Common myeloid progenitor, CD34-positive (primary cell): ENCODE results near the gene CDC42BPA.
A peak's percentile ranks its signal among the peaks of the same experiment; 100 is the strongest.

Experiments used
- CTCF ChIA-PET: fragments of 350-600 bp; sonication (Branson Sonifier 250); formaldehyde crosslinking; loops from one replicate; lab custom pipeline; 2021; ENCODE audit warnings: antibody characterized with exemption; lab: Charles Lee
- POLR2A ChIA-PET: fragments of 350-600 bp; sonication (Branson Sonifier 250); formaldehyde crosslinking; loops from one replicate; lab custom pipeline; 2021; ENCODE audit warnings: antibody characterized with exemption; lab: Charles Lee
- DNase-seq, 3 donors: peaks; one replicate each; pipeline versions ENCODE4 v3.0.0 to v3.0.0-alpha.2; 2013
- H3K27ac ChIP-seq, 2 experiments: 1 replicate in 1 of 2; 2 replicates in 1 of 2; pipeline ENCODE4 v1.7.0; 2013; ENCODE audit warnings: inconsistent platforms in 2 of 2, low read length in 2 of 2, mild to moderate bottlenecking in 2 of 2, low read depth in 1 of 2, moderate library complexity in 1 of 2; ENCODE audit not compliant: severe bottlenecking in 2 of 2, insufficient read depth in 1 of 2, poor library complexity in 1 of 2
- H3K27me3 ChIP-seq, 5 experiments: replicated peaks in 2 of 5; 1 replicate in 3 of 5; 2 replicates in 2 of 5; pipeline versions ENCODE4 v1.6.1 to v1.7.0; 2013; ENCODE audit warnings: low read length in 4 of 5, mild to moderate bottlenecking in 2 of 5, moderate library complexity in 2 of 5, inconsistent platforms in 1 of 5; ENCODE audit not compliant: insufficient read depth in 5 of 5, control insufficient read depth in 4 of 5
- H3K36me3 ChIP-seq, 4 experiments: 1 replicate in 2 of 4; 2 replicates in 2 of 4; pipeline versions ENCODE4 v1.6.1 to v1.7.0; 2013; ENCODE audit warnings: low read length in 3 of 4, control low read depth in 1 of 4, mild to moderate bottlenecking in 1 of 4; ENCODE audit not compliant: control insufficient read depth in 4 of 4, insufficient read depth in 4 of 4
- H3K4me1 ChIP-seq, 4 experiments: 1 replicate in 3 of 4; 2 replicates in 1 of 4; pipeline versions ENCODE4 v1.6.1 to v1.7.1; 2013; ENCODE audit warnings: low read length in 3 of 4, mild to moderate bottlenecking in 3 of 4, control low read depth in 1 of 4, inconsistent platforms in 1 of 4, moderate library complexity in 1 of 4; ENCODE audit not compliant: control insufficient read depth in 4 of 4, insufficient read depth in 4 of 4; ENCODE audit errors: control extremely low read depth in 1 of 4
- H3K4me3 ChIP-seq, 7 experiments: 1 replicate in 4 of 7; 2 replicates in 3 of 7; pipeline versions ENCODE4 v1.5.1 to v1.7.0; 2013; ENCODE audit warnings: mild to moderate bottlenecking in 7 of 7, low read length in 6 of 7, moderate library complexity in 6 of 7, inconsistent platforms in 2 of 7, low read depth in 2 of 7, control low read depth in 1 of 7; ENCODE audit not compliant: insufficient read depth in 4 of 7, control insufficient read depth in 1 of 7; ENCODE audit errors: extremely low read depth in 1 of 7
- H3K9me3 ChIP-seq, 5 experiments: 1 replicate in 4 of 5; 2 replicates in 1 of 5; pipeline versions ENCODE4 v1.6.1 to v1.7.1; 2013; ENCODE audit warnings: low read length in 4 of 5, mild to moderate bottlenecking in 2 of 5, inconsistent platforms in 1 of 5, low read depth in 1 of 5, moderate library complexity in 1 of 5; ENCODE audit not compliant: control insufficient read depth in 4 of 5, insufficient read depth in 2 of 5; ENCODE audit errors: control extremely low read depth in 1 of 5
- WGBS: methylation state at CpG from one replicate; pipeline ENCODE4 v1.1.5; 2013; ENCODE audit not compliant: insufficient coverage; 5-methylcytosine and 5-hydroxymethylcytosine counted together

Gene CDC42BPA

DNA sequence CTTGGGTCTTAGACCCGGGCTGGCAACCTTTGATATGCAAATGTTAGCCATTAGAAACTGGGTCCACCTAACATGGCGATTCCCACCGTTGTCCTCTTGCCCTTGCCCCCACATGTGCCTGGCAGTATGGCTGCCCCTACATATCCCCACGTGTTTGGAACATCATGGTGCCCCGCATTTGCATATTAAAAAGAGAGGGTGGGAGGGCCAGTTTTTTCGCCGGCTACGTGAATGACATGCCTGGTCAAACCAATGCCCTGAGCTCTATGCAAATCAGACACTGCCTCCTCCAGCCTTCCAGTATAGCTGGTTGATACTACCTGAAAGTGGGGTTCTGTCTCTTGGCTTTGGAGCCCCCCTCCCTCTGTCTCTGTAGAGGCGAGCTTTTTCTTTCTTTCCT, 133.0 kb downstream of the CDC42BPA start:
- H3K9me3 ChIP-seq, result no peaks in the 10 kb centered on the region
- no peaks in the 10 kb centered on the region for H3K4me1 ChIP-seq
- WGBS, result 97% methylated on average over 6 of the region's 9 CpGs
- ChIA-PET CTCF (no interaction called here), POLR2A (no interaction called here)
- no peak overlapping the region for H3K4me3 ChIP-seq
- no peak overlapping the region for H3K27ac ChIP-seq
- no peaks in the 10 kb centered on the region for H3K27me3 ChIP-seq
- no peaks in the 10 kb centered on the region for H3K36me3 ChIP-seq
- DNase-seq, result no peak

DNA sequence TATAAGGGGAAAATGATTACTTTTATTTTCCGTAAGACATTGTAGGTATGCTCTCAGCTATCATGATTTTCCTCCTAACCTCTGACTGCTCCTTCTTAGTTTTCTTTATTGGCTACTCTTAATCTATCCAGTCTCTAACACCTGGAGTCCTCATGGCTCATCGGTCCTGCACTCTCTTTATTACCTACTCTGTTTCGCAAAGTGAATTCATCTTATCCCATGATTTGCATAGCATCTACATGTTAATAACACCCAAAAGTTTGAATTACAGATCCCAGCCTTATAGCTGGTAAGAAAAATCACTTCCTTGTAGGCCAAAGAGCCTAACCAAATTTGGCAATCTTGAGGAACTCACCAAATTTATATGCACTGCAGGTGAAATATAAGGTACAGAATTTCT, 136.3 kb downstream of the CDC42BPA start:
- no peaks in the 10 kb centered on the region for H3K27me3 ChIP-seq
- 100% methylated on average over 1 of the region's 3 CpGs for whole genome bisulfite sequencing
- no peaks in the 10 kb centered on the region for H3K4me1 ChIP-seq
- DNase-seq, result no peak
- CTCF ChIA-PET, result no interaction called here
- no peaks in the 10 kb centered on the region for H3K9me3 ChIP-seq
- no peak overlapping the region for H3K27ac ChIP-seq
- POLR2A ChIA-PET, result no interaction called here
- H3K4me3 ChIP-seq, result no peak overlapping the region
- no peaks in the 10 kb centered on the region for H3K36me3 ChIP-seq

DNA sequence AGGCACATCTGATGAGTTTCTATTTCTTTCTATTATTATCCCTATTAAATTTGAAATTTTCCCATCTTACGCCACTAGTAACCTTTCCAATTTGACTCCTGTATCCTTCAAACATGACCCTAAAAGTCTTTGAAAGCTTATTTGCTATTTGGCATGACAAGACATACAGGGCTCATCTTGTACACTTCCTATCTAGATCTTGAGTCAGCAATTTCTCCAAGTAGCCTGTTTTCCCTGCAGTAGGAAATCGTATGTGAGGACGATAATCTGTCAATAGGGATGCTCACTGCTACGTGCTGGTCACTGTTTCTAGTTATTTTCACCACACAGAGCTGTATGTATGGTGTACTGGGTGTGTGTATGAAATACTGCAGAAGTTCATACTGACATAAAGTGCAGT, 142.7 kb downstream of the CDC42BPA start:
- no peak for DNase-seq
- POLR2A ChIA-PET, result no interaction called here
- Histone ChIP-seq H3K27ac (no peak overlapping the region), H3K4me1 (no peaks in the 10 kb centered on the region), H3K36me3 (peaks cover 0 to 2% (median 0%) of the 10 kb centered on the region in 4 experiments), H3K9me3 (no peaks in the 10 kb centered on the region), H3K4me3 (no peak overlapping the region), H3K27me3 (no peaks in the 10 kb centered on the region)
- CTCF ChIA-PET, result no interaction called here
- WGBS, result 100% methylated on average over 3 of the region's 4 CpGs

DNA sequence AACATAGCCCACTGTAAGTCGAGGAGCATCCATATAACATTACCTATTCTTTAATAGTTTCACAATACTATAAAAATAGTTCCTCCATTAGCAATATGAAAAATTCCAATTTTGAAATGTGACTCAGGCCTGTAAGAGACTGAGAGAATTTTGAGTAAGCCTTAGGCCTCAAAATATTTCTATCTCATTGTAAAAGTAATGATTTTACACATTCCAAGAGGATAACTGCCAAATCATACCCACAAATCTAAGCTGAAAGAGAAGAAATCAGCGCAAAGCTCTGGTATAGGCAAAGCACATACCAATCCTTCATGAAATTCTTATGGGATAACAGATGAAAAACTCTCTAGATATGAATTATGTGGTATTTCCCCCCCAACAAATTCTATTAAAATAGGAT, 144.1 kb downstream of the CDC42BPA start:
- H3K27ac ChIP-seq, result no peak overlapping the region
- H3K36me3 ChIP-seq, result peaks cover 0 to 2% (median 0%) of the 10 kb centered on the region in 4 experiments
- no peaks in the 10 kb centered on the region for H3K4me1 ChIP-seq
- WGBS, result no CpG with 5 or more reads among the region's 2 CpGs
- H3K4me3 ChIP-seq, result no peak overlapping the region
- H3K9me3 ChIP-seq, result no peaks in the 10 kb centered on the region
- ChIA-PET CTCF (no interaction called here), POLR2A (no interaction called here)
- no peaks in the 10 kb centered on the region for H3K27me3 ChIP-seq
- DNase-seq, result no peak

DNA sequence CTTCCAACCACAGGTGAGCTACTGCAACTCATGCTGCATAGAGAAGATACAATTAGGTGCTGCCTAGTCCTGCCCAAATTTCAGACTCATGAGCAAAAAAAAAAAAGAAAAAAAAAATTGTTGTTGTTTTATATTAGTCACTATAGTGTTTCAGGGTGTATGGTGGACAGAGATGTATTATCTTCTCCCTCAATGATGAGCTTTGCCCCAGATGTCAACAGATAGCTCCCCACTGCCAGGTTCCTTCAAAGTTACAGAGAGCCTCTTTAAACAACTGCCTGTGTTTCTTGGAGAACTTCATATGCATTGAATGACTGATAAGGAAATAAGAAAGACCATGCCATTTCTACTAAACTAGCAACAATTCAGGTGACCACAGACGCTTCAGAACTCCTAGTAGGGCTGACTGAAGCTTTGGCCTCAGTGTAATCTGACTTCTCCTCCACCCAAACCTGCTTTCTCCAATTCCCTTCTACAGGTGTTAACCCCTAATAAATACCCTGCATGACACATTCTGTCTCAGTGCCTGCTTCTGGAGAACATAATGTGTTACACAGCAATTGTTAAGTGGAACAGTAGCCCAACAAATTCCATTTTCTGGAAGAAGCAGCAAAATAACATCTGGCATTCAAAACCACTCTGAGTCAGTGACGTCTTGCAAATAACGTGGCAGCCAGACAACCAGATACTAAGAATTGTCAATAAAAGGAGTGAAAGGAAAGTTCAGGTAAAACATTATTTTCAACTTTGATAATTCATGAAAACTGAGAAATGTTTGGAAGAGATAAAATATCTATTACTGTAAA, 147.7 kb downstream of the CDC42BPA start:
- Histone ChIP-seq H3K36me3 (no peaks in the 10 kb centered on the region), H3K27ac (no peak overlapping the region), H3K4me1 (no peaks in the 10 kb centered on the region), H3K27me3 (no peaks in the 10 kb centered on the region), H3K9me3 (no peaks in the 10 kb centered on the region), H3K4me3 (no peak overlapping the region)
- CTCF ChIA-PET, result no interaction called here
- peak in 2 of 3 donors; percentile 20 to 50 for DNase-seq
- WGBS, result 43% methylated on average over 1 of the region's 3 CpGs
- POLR2A ChIA-PET, result no interaction called here

GRCh38 chr1:227169343-227169742, 148.9 kb downstream of the CDC42BPA start:
- Histone ChIP-seq H3K9me3 (no peaks in the 10 kb centered on the region), H3K36me3 (no peaks in the 10 kb centered on the region), H3K27ac (no peak overlapping the region), H3K4me3 (no peak overlapping the region), H3K27me3 (no peaks in the 10 kb centered on the region), H3K4me1 (no peaks in the 10 kb centered on the region)
- no peak for DNase-seq
- ChIA-PET CTCF (no interaction called here), POLR2A (no interaction called here)

DNA sequence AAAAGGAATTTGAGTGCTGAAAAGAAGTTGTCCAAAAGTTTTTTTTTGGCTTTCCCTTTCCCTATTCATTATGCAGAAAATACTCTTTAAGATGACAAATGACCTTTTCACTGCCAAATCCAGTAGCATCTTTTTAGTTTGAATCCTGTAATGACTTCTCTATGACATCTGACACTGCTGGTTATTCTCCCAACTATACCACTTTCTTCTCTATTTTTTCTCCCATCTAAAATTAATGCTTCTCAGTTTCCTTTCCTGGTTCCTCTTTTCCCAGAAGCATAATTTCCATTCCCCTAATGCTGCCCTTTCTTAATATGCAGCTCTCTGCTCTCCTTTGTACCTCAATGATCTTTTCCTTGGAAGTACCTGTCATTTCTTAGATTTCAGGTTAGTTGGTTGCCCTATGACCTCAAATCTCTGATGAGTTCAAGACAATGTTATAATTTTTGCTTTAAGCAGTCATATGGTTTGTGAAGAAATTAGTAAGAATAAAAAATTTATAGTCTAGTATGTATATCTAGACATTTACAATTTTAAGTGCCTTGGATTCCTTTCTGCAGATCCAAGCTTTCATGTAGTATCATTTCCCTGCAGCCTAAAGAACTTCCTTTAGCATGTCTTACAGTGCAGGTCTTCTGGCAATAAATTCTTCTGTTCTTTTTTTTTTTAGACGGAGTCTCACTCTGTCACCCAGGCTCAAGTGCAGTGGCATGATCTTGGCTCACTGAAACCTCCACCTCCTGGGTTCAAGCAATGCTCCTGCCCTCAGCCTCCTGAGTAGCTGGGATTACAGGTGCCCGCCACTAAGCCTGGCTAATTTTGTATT, 150.8 kb downstream of the CDC42BPA start:
- no peaks in the 10 kb centered on the region for H3K27me3 ChIP-seq
- H3K36me3 ChIP-seq, result no peaks in the 10 kb centered on the region
- DNase-seq, result no peak
- no peaks in the 10 kb centered on the region for H3K4me1 ChIP-seq
- no peaks in the 10 kb centered on the region for H3K9me3 ChIP-seq
- H3K27ac ChIP-seq, result no peak overlapping the region
- CTCF ChIA-PET, result no interaction called here
- POLR2A ChIA-PET, result no interaction called here
- 100% methylated on average over 1 of the region's 2 CpGs for WGBS
- H3K4me3 ChIP-seq, result no peak overlapping the region
